HG03521 (cell line): Measurements from ENCODE around the gene SDHAF2.

Experiments used
- ATAC-seq: cut with Tn5 transposase; IDR thresholded peaks from one replicate; pipeline ENCODE4 v1.9.1; 2021; ENCODE audit warnings: mild to moderate bottlenecking, moderate library complexity; ENCODE audit not compliant: unreplicated experiment

The SDHAF2 gene

GRCh38 chr11:61495801-61496601, 66.1 kb downstream of the SDHAF2 start:
- ATAC-seq = no peak
